Kidney epithelial cell (primary cell): ENCODE results near the gene KRTAP10-8. TPM values are rescaled to one million over a fixed set of nuclear protein-coding genes. Genes with fewer than 3 reads are reported as not detected.
"Not testable (repeated sequence)": the region's sequence is repeated elsewhere in the genome, so short reads cannot be mapped to it uniquely, and the experiment has no call there.

Experiments
- DNase-seq: peaks from one replicate; pipeline ENCODE4 v3.0.0-alpha.2; 2010; ENCODE audit warnings: low read depth
- H3K27me3 ChIP-seq: 2 replicates; pipeline ENCODE4 v1.6.0; 2011; ENCODE audit warnings: low read length; ENCODE audit not compliant: control insufficient read depth, insufficient read depth
- H3K36me3 ChIP-seq: 2 replicates; pipeline ENCODE4 v1.5.1; 2011; ENCODE audit warnings: low read length; ENCODE audit not compliant: control insufficient read depth, insufficient read depth
- H3K4me3 ChIP-seq: 2 replicates; pipeline ENCODE4 v1.5.1; 2011; ENCODE audit warnings: low read depth, mild to moderate bottlenecking, control low read depth, low read length
- total RNA-seq: library from RNA; depleted of rRNA; stranded (reverse); fragments of >200 nt; gene quantifications from 2 replicates; pipeline ENCODE4 v1.2.3, GENCODE V29; 2015
- TF ChIP-seq, protein P1 (sequence below): IDR thresholded peaks from 2 replicates; pipeline ENCODE4 v1.5.1; 2011; ENCODE audit warnings: mild to moderate bottlenecking, moderate library complexity, low read length, control low read depth, inconsistent platforms; ENCODE audit not compliant: insufficient read depth, poor library complexity, severe bottlenecking

KRTAP10-8 gene
- total RNA-seq, 1 donor from 2014 or later, result not detected

DNA sequence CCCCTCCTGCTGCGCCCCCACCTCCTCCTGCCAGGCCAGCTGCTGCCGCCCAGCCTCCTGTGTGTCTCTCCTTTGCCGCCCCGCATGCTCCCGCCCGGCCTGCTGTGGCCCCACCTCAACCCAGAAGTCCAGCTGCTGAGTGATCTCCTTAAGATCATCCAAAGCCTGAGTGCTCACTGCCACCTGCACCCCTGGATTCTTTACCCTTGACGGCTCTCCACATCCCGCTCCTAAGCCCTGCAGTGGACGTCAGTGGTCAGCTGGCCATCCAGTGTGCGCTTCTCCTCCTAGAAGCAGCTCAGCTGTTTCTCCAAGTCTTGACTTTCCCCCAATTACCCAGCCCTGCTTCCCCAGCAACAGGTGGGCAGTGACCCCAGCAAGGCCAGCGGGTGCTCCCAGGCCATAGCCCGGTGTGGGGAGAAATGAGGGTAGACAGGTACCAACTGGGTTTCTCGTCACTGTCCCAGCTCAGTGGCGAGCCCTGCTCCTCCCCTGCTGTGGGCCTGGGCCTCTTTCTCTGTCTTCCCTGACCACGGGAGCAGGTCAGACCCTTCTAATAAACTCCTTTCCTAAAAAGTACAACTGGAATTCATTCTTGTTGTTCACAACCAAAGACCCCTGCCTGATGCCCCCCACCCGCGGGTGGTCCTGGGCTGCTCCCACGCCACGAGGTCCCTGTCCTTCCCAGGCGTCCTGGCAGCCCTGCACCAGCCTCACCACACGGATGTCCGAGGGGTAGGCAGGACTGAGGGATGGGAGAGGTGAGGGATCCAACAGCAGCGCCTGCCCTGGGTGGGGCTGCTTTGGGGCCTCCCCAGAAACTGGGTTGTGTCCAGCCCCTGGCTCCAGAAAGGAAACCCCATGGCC is 10.1 kb upstream of the KRTAP10-8 start:
- Histone ChIP-seq H3K27me3 (no peaks in the 10 kb centered on the region), H3K36me3 (no peaks in the 10 kb centered on the region), H3K4me3 (no peak overlapping the region)
- no peak for DNase-seq
- TF ChIP-seq, protein P1, sequence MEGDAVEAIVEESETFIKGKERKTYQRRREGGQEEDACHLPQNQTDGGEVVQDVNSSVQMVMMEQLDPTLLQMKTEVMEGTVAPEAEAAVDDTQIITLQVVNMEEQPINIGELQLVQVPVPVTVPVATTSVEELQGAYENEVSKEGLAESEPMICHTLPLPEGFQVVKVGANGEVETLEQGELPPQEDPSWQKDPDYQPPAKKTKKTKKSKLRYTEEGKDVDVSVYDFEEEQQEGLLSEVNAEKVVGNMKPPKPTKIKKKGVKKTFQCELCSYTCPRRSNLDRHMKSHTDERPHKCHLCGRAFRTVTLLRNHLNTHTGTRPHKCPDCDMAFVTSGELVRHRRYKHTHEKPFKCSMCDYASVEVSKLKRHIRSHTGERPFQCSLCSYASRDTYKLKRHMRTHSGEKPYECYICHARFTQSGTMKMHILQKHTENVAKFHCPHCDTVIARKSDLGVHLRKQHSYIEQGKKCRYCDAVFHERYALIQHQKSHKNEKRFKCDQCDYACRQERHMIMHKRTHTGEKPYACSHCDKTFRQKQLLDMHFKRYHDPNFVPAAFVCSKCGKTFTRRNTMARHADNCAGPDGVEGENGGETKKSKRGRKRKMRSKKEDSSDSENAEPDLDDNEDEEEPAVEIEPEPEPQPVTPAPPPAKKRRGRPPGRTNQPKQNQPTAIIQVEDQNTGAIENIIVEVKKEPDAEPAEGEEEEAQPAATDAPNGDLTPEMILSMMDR, result no peak

DNA sequence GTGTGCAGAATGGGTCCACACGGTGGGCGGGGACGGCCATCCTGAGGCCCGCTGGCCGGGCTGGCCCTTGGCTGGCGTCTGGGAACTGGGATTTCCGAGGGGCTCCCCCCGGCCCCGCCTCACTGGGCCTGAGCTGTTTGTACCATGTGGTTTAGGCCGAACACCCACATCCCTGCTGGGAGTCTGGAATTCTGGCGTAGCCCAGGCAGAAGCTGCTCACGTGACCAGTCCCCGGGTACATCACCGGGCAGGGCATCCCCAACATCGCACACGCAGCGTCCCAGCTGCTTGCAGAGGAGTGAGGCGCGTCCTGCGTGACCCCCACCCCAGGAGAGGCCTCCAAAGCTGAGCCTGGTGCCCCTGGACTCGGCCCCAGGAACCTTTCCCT is 9.4 kb upstream of the KRTAP10-8 start:
- no peaks in the 10 kb centered on the region for H3K27me3 ChIP-seq
- H3K36me3 ChIP-seq, result no peaks in the 10 kb centered on the region
- DNase-seq, result no peak
- H3K4me3 ChIP-seq, result no peak overlapping the region
- TF ChIP-seq, protein P1, result no peak

DNA sequence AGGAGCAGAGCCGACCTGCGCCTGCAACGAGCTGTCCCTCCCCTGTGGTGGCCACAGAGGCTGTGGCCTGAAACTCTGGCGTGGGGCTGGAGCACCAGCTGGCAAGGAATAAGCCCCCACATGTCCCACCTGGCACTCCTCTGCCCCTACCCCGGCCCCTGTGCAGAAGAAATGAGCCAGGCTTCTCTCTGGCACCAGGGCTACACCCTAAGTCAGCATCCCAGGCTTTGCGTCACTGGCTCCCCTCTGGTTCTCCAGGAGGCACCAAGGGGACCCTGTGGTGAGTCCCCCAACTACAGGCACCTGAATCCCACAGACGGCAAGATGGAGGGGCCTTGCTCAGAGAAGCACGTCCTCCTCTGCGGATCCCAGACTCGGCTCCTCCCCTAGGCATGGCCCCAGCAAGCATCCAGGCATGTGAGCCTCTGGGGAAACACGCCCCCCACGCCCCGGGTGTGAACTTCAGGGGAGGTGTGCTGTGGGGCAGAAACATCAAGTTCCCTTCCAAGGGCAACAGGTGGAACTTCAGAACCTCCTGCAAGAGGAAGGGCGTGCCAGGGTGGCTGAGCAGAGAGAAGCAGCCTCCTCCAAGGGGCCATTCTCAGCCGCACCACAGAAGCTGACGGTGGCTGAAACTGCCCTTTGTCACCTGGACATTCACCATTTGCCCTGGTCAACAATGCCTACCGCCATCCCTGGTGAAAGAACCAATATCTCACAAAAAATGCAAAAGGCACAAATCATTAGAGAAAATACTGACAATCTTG is 8.6 kb upstream of the KRTAP10-8 start:
- TF ChIP-seq, protein P1, result no peak
- no peaks in the 10 kb centered on the region for H3K36me3 ChIP-seq
- H3K4me3 ChIP-seq, result no peak overlapping the region
- H3K27me3 ChIP-seq, result no peaks in the 10 kb centered on the region
- DNase-seq, result no peak

DNA sequence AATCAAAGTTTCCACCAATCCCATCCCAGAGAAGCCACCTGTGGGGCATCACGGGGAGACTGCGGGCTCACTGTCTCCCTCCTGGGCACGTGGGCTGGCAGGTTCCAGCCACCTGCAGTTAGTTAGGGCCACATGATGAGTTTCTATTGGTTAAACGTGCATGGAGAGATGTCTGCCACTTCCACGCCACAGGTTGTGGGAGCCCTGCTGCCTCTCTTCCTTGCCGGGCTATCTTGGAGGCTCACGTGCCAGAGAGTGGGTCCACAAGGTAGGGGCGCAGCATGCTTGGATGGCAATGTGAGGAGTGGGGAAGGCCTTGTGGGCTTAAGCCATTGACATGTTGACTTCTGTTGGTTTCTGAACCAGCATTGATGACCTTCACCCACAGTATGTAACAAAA is 8.0 kb upstream of the KRTAP10-8 start:
- Histone ChIP-seq H3K36me3 (no peaks in the 10 kb centered on the region), H3K4me3 (no peak overlapping the region), H3K27me3 (no peaks in the 10 kb centered on the region)
- TF ChIP-seq, protein P1, result no peak
- no peak for DNase-seq

DNA sequence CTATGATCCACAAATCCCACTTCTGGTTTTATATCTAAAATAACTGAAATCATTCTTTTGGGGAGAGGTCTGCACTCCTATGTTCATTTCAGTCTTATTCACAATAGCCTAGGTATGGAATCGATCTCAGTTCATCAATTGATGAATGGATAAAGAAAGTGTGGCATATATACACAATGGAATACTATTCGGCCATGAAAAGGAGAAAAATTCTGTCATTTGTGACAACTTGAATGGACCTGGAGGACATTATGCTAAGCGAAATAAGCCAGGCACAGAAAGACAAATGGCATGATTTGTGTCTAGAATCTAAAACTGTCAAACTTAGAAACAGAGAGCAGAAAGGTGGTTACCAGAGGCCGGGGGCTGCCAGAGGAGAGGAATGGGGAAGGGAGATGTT is 5.4 kb upstream of the KRTAP10-8 start:
- Histone ChIP-seq H3K27me3 (no peaks in the 10 kb centered on the region), H3K36me3 (no peaks in the 10 kb centered on the region), H3K4me3 (no peak overlapping the region)
- TF ChIP-seq, protein P1, result no peak
- DNase-seq, result no peak

DNA sequence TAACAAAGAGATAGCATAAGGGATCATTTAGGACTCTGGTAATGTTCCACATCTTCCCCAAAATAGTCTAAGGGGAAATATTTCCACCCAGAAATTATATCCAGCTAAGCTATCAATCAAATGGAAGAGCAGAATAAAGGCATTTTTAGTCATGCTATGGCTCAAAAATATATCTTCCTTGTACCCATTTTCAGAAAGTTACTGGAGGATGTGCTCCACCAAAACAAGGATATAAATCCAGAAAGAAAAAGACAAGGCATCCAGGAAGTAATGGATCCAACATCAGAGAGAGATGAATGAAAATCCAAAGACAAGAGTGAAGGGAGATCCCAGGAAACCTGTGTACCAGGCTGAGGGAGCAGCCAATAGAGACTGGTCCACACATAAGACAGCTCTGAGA is 2.7 kb upstream of the KRTAP10-8 start:
- no peaks in the 10 kb centered on the region for H3K27me3 ChIP-seq
- H3K36me3 ChIP-seq, result no peaks in the 10 kb centered on the region
- no peak overlapping the region for H3K4me3 ChIP-seq
- DNase-seq, result no peak
- TF ChIP-seq, protein P1, result no peak

DNA sequence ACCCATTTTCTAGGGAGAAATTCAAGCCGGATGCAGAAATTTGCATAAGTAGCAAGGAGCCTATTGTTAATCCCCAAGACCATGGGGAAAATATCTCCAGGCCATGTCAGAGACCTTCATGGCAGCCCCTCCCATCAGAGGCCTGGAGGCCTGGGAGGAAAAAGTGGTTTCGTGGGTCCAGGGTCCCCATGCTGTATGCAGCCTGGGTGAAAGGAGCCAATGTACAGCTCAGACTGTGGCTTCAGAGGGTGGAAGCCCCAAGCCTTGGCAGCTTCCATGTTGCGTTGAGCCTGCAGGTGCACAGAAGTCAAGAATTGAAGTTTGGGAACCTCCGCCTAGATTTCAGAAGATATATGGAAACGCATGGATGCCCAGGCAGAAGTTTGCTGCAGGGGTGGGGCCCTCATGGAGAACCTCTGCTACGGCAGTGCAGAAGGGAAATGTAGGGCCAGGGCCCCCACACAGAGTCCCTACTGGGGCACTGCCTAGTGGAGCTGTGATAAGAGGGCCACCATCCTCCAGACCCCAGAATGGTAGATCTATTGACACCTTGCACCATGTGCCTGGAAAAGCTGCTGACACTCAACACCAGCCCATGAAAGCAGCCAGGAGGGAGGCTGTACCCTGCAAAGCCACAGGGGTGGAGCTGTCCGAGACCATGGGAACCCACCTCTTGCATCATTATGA is 1.6 kb upstream of the KRTAP10-8 start:
- not testable (repeated sequence) for DNase-seq, H3K27me3 ChIP-seq, H3K4me3 ChIP-seq, H3K36me3 ChIP-seq
